B cell (primary cell): ENCODE data around the gene DHDH.

Experiments used
- CTCF ChIP-seq: fragments of 200-600 bp; IDR thresholded peaks from one replicate; pipeline ENCODE4 v1.8.0; 2022; ENCODE audit warnings: antibody characterized with exemption, mild to moderate bottlenecking
- EZH2 ChIP-seq: IDR thresholded peaks from 2 replicates; pipeline ENCODE4 v1.6.1; 2012; ENCODE audit warnings: borderline replicate concordance, low read depth, mild to moderate bottlenecking, moderate library complexity, low read length; ENCODE audit not compliant: insufficient read depth, poor library complexity, severe bottlenecking

DNA sequence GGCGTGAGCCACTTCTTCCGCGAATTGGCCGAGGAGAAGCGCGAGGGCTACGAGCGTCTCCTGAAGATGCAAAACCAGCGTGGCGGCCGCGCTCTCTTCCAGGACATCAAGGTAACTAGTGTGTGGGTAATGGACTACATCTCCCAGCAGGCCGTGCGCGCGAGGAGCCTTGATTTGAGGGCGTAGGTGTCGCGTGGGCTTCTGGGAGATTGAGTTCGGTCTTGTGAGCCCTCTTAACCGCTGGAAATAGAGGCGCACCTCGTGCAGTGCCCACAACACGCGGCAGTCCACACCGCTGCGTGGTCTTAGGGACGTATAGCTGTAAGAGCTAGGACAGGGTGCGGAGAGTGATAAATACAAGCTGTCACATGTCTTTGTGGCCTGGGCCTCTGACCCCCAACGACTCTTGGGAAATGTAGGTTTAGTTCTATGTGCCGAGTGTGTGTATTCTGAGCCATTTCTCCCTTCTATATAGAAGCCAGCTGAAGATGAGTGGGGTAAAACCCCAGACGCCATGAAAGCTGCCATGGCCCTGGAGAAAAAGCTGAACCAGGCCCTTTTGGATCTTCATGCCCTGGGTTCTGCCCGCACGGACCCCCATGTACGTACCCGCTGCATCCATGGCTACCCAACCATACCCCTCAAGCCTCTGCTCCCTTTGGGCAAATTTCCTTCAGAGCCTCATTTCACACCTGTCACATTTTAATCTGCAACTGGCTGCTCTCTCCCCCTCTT is 32.5 kb downstream of the DHDH start:
- TF ChIP-seq CTCF (no peak), EZH2 (no peak)
